GM19239 (cell line): Measurements from ENCODE around the gene KREMEN2.
"Not testable (repeated sequence)": the region's sequence is repeated elsewhere in the genome, so short reads cannot be mapped to it uniquely, and the experiment has no call there.

Experiments used
- DNase-seq: peaks from one replicate; pipeline ENCODE4 v3.0.0; 2011; ENCODE audit warnings: low spot score; ENCODE audit not compliant: insufficient read length
- FAIRE-seq: peaks from 2 replicates; lab custom pipeline; 2011; peaks lifted over from hg19 to GRCh38; lab: Jason Lieb, UNC

KREMEN2 gene

GRCh38 chr16:2938206-2938605 lies 25.9 kb upstream of the KREMEN2 start:
- DNase-seq (no peak), FAIRE-seq (no peak)

GRCh38 chr16:2939968-2940367 lies 24.1 kb upstream of the KREMEN2 start:
- DNase-seq = no peak
- no peak for FAIRE-seq

- DNase-seq (no peak), FAIRE-seq (no peak)
Measured at GRCh38 chr16:2942045-2942444, 22.0 kb upstream of the KREMEN2 start.

GRCh38 chr16:2943716-2944115 lies 20.4 kb upstream of the KREMEN2 start:
- not testable (repeated sequence) for FAIRE-seq, DNase-seq

- DNase-seq (no peak), FAIRE-seq (no peak)
Measured at GRCh38 chr16:2946649-2947048, 17.4 kb upstream of the KREMEN2 start.

GRCh38 chr16:2948807-2949704 lies 15.0 kb upstream of the KREMEN2 start:
- FAIRE-seq (no peak), DNase-seq (no peak)

- DNase-seq (no peak), FAIRE-seq (no peak)
Measured at GRCh38 chr16:2949705-2950352, 14.2 kb upstream of the KREMEN2 start.

GRCh38 chr16:2950353-2950724 lies 13.7 kb upstream of the KREMEN2 start:
- FAIRE-seq (no peak), DNase-seq (no peak)

GRCh38 chr16:2950773-2951172 lies 13.3 kb upstream of the KREMEN2 start:
- no peak for FAIRE-seq
- no peak for DNase-seq

GRCh38 chr16:2952679-2953078 lies 11.4 kb upstream of the KREMEN2 start:
- DNase-seq (no peak), FAIRE-seq (no peak)

- no peak for FAIRE-seq
- DNase-seq = no peak
Measured at GRCh38 chr16:2953706-2954627, 10.1 kb upstream of the KREMEN2 start.

GRCh38 chr16:2954656-2955381 lies 9.3 kb upstream of the KREMEN2 start:
- FAIRE-seq (no peak), DNase-seq (no peak)

GRCh38 chr16:2955438-2955778 lies 8.7 kb upstream of the KREMEN2 start:
- FAIRE-seq (no peak), DNase-seq (no peak)

- DNase-seq = no peak
- FAIRE-seq = no peak
Measured at GRCh38 chr16:2955779-2956578, 8.1 kb upstream of the KREMEN2 start.

GRCh38 chr16:2956579-2956956 lies 7.5 kb upstream of the KREMEN2 start:
- DNase-seq (no peak), FAIRE-seq (no peak)

- FAIRE-seq (no peak), DNase-seq (no peak)
Measured at GRCh38 chr16:2959206-2959605, 4.9 kb upstream of the KREMEN2 start.

GRCh38 chr16:2960183-2961010 lies 3.7 kb upstream of the KREMEN2 start:
- no peak for FAIRE-seq
- no peak for DNase-seq

- DNase-seq (no peak), FAIRE-seq (no peak)
Measured at GRCh38 chr16:2962334-2963073, 1.6 kb upstream of the KREMEN2 start.
